HG02759 (cell line): Measurements from ENCODE around the gene GULP1.

Experiments used
- ATAC-seq: cut with Tn5 transposase; IDR thresholded peaks from one replicate; pipeline ENCODE4 v1.9.1; 2021; ENCODE audit warnings: mild to moderate bottlenecking, moderate library complexity; ENCODE audit not compliant: unreplicated experiment

The GULP1 gene

DNA sequence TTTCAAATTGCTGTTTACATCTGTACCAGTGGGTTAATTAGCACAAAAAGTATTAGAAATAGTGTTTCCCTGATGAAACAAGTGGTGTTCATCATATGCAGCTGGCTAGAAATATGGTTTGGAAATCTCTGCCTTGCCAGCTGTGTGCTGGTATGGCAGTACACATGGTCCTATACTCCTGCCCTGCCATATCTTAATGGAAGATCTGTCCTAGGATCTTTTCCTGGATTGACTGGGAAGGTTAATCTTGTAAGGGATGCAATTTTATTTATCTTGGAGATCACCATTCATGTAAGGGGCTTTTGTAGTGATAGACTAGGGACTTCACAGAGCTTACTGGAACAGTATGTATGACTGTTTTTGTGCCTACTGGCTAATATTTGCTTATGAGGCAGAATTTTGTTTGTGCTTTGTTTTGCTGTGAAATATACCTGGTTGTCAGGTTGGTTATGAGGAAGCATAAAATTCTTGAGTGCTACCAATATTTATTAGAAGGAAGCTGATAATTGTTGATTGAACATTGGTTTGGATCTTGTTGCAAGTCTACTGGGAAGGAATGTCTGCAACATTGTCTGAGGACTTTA lies 73.5 kb downstream of the GULP1 start:
- ATAC-seq, result no peak

DNA sequence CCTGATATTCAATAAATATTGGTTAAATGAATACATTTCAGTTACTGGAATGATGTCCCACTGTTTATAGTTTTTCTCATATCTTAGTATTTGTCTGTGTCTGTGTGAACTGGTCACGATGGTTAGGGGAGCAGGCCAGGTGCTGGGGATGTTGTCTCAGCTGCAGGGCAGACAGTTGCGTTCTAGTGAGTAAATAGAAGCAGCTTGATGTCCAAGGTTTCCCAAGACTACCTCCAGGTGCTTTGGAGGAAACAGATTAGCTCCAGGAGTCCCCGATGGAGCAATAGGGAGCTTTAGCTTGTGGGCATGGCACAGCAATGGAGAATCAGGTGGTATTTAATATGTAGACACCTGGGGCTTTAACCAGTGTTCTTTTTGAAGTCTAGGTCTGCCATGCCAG lies 75.5 kb downstream of the GULP1 start:
- no peak for ATAC-seq

DNA sequence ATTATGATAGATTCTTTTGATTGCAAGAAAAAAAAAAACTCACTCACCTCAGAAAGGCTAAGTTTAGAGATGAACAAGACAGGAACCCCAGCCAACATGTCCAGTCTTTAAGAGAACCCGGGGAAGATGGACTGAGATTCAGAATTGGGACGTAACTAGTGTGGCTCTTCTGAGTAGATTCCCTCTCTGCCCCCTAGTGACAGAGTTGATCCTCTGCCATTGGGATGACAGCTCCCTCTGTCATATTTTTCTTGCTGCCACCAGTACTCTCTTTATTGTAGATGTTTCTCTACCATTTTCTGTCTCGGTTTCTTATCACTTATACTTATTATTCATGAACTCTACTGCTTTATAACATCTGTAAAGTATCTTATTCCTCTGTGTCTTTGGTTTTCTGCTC lies 77.7 kb downstream of the GULP1 start:
- peak; percentile 72 for ATAC-seq

DNA sequence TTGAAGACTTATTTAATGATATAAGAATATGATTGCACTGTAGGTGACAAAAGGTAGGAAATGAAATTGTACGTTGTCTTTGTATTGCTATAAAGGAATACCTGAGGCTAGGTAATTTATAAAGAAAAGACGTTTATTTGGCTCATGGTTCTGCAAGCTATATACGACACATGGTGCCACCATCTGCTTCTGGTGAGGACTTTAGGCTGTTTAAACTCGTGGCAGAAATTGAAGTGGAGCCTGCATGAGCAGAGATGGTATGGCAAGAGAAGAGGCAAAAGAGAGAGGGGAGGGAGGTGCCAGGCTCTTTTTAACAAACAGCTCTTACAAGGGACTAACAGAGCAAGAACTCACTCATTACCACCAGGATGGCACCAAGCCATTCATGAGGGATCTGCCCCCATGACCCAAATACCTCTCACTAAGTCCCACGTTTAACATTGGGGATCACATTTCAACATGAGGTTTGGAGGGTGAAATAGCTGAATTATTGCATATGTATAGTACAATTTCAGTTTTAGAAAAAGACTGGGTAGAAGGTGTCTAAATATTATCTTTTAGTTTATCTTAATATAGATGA lies 86.8 kb downstream of the GULP1 start:
- ATAC-seq, result no peak

DNA sequence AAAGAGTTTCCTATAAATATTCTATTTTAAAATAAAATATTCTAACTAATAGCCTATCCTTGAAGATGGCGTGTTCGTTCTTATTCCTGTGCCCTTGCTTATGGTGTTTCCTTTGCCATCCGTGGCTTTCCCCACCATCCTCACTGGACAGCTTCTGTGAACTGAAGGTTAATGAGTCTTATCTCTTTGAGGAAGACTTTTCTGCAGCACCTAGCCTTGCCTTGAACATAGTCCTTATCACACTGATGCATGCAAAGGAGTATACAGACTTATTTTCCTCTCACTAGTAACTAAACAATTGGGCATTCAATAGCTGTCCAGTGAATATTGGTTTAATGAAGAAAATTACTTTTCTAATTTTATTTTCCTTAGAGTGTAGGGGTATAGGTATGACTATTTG lies 88.1 kb downstream of the GULP1 start:
- ATAC-seq, result no peak

DNA sequence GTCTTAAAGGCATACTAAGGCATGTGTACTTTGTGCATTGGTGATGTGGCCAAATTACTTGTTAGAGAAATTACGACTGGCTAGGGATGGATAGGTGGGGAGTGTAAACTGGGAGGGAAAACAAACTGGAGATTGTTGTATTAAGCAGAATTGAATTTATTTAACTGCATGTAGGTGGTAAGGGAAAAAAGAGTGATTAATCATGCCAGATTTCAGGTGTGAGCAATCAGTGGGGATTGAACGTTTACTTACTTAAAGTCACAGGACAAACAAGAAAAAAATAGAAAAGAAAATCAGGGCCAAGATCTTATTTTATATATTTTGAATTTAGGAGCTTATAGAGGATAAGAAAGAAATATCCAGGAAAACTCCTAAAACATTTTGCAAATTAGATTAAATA lies 88.6 kb downstream of the GULP1 start:
- no peak for ATAC-seq

DNA sequence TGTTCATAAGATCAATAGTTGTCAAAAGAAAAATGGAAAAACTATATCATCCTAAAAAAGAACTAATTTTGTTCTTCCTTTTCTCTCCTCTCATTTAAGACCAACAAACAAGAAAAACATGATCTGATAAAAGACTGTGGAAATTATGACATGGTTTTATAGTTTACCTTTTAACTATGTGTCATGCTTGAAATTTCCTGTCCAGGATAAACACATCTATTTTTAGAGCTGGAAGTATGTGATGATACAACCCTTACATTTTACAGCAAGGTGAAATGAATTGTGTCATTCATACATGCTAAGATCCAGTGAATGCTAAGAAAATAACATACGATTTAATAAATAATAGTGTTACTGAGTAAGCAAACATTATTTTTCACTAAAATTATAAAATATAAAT lies 89.9 kb downstream of the GULP1 start:
- ATAC-seq, result no peak

DNA sequence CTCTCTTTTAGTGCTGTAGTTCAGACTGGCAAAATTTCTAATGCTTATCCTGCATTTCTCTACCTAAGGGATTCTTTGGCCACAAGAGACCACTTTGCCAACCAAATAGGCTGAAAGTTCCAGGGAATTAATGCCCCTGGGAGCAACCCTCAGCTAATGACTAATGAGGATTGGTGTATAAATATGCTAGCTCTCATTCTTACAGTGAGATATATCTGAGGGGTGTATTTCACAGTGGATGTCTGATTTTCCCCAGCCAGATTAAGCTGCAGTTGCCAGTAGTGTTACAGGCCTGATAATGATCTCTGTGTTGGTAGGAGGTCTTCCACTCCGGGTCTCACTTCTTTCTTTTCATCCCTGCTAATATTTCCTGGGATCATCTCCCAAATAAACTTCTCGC lies 90.4 kb downstream of the GULP1 start:
- no peak for ATAC-seq

DNA sequence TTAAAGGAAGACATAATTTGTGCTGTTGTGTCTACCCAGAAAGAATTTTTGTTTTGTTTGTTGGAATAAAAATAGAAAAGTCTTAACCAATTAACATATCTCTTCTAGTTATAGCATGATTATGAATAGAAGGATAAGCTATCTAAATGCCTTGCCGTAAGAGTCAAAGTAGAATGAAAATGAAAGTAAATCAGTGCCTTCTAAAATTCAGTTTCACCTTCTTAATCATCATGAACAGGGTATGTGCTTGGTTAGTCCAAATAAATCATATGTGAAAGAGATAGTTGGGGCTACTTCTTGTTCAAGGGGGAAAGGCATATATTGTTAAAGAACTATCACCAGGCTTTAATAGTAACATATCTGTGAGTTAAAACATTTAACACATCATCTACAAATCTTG lies 91.5 kb downstream of the GULP1 start:
- no peak for ATAC-seq

DNA sequence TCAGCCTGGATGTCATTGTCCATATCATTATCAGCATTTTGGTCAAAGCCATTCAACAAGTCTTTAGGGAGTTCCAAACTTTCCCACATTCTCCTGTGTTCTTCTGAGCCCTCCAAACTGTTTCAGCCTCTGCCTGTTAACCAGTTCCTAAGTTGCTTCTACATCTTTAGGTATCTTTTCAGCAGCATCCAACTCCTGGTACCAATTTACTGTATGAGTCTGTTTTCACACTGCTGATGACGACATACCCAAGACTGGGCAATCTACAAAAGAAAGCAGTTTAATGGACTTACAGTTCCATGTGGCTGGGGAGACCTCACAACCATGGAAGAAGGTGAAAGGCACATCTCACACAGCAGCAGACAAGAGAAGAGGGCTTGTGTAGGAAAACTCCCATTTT lies 94.2 kb downstream of the GULP1 start:
- ATAC-seq, result no peak

DNA sequence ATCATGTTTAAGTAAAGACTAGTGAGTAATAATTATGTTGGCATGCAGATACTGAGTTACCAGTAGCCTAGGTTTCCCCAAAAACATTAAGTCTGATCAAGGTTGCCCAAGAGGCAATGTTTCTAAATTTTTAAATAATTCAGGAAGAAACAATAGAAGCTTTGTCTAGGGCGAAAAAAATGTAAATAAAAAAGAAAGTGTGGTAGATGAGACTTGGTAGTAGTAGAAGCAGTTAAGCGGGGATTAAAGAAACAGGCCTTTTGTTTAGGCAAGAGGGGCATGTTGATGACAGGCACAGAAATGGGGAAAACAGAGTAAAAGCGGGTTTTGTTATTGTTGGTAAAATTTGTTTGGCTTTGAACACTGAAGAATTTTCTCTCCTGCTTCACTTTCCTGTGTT lies 97.2 kb downstream of the GULP1 start:
- ATAC-seq, result no peak

DNA sequence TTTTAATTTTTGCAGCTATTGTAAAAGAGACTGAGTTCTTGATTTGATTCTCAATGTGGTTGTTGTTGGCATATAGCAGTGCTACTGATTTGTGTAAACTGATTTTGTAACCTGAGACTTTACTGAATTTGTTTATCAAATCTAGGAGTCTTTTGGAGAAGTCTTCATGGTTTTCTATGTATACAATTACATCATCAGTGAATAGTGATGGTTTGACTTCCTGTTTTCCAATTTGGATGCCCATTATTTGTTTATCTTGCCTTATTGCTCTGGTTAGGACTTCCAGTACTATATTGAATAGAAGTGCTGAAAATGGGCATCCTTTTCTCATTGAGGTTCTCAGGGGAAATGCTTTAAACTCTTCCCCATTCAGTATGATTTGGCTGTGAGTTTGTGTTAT lies 99.7 kb downstream of the GULP1 start:
- no peak for ATAC-seq

DNA sequence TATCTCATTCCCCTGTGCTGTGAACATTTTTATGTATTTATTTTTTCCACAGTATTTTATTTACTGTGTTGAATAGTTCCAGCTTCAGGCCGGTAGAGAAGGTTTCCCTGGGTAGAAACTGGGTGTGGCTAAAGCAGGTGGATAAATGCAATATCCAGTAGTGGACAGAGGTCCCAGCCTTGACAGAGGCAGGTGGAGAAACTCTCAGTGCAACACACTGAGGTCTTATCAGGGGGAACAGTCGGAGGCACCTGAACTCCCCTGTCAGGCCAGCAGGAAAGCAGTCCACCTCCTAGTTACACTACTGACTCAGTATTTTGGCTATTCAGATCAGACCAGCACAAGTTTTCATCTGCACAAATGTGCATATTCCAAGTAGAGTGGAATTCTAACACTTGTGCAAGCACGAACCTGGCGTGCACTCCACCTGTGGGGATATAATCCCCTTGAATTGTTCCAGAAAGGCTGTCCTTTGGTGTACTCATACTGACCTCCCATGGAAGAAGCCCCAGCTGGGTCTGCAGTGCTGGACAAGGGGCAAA lies 103.3 kb downstream of the GULP1 start:
- no peak for ATAC-seq

DNA sequence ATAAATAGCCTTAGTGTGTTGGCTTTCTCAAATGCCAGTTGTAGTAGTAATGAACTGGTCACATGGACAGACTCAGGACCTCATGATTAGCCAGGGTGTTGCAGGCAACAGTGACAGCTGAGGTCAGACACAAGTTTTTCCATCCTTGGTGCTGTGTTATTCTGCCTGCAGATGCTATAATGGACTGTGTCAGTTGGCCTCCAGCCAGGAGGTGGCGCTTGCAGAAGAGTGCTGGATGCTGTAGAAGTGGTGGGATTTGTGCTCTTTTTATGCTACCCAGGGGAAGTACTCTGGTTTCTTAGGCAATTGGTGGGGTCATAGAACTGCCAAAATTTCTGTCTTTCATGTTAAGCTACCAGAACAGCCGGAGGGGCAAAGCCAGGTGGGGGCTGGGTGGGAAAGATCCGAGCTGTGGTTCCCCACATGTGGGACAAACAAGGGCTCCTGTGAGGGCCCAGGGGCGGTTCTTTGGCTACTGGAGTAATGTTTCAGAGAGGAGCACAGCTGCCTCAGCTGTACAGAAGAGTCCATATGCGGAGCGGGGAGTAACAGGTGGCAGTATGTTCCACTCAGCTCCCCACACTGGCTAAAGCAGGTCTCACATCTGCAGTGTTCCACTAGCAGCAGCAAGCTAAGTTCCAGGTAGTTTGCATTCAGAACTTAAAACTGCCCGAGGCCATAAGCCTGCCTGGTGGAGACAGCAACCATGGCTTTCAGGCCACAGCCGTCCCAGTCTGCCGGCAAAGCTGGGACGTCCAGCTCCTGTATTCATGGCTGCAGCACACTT lies 104.4 kb downstream of the GULP1 start:
- no peak for ATAC-seq

DNA sequence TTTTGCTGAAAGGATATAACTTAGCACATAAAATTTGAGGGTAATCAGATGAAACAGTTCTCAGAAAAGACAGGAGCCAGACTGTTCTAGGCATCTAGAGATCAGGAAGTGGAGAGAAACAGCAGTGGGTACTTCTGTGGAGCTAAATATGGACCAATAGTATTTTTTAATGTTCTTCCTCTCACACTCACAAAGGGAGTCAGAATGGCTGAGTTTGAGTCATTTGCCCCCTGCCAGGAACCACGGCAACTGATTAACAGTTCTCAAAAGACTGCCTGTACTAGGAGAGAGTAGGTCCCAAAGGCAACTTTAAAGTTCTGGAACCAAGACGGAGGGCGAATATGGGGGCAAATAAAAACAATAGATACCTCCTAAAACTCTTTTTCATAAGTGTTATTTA lies 107.5 kb downstream of the GULP1 start:
- no peak for ATAC-seq

DNA sequence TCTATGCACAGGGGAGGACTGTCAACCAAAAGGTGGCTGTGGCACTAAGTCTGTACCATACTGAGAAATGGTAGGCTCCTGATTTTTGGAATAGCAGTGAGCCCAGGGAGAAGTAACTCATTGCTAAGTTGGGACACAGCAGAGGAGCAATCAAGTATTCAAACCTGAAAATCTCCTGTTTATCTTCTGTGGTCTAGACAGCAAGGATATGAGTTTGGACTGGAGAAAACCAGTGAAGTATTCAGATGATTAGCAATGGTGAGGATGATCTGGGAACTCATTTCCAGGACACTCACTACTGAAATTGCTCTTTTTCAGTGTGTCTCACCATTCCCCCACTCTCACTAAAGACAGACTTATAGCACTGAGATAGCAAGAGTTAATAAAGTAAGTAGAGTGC lies 112.0 kb downstream of the GULP1 start:
- ATAC-seq, result no peak

DNA sequence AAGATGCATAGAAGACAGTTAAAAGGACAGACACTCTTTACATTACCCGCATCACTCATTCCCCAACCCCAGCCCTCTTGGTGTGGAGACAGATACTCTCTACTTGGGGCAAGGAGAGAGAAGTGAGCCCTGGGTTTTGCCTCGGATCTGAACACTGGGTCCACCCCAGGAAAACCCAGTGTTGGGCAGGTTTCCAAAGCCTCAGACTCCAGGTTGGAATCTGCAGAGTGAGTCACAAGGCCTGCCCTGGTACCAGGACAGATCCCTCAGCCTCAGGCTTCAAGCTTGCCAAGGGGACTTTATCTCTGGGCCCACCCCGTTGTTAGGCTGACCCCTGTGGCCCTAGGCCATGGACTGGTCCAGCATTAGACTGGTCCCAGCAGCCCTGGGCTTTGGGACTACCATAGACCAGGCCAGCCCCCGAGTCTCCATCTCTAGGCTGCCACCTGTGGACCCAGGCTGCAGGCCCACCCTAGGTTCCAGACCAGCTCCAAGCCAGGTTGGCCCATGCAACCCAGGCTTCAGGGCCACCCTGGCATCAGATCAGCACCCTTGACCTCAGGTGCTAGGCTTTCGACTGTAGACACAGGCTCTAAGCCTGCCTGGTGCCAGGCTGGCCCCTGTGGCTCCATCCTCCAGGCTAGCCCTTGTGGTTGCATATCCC lies 112.8 kb downstream of the GULP1 start:
- no peak for ATAC-seq

DNA sequence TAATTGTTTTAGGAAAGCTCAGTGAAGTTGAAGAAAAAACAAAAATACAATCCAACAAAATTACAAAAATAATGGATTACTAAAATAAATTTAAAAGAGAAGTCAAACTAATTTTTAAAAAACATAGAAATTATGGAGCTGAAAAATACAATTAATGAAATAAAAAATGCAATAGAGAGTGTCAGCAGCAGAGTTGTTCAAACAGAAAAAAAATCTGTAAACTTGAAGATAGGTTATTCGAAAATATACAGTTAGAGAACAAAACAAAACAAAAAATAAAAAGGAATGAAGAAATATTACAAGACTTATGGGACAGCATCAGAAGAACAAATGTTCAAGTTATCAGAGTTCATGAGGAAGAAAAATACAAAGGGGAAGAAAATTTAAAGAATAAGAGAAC lies 114.7 kb downstream of the GULP1 start:
- ATAC-seq, result no peak

DNA sequence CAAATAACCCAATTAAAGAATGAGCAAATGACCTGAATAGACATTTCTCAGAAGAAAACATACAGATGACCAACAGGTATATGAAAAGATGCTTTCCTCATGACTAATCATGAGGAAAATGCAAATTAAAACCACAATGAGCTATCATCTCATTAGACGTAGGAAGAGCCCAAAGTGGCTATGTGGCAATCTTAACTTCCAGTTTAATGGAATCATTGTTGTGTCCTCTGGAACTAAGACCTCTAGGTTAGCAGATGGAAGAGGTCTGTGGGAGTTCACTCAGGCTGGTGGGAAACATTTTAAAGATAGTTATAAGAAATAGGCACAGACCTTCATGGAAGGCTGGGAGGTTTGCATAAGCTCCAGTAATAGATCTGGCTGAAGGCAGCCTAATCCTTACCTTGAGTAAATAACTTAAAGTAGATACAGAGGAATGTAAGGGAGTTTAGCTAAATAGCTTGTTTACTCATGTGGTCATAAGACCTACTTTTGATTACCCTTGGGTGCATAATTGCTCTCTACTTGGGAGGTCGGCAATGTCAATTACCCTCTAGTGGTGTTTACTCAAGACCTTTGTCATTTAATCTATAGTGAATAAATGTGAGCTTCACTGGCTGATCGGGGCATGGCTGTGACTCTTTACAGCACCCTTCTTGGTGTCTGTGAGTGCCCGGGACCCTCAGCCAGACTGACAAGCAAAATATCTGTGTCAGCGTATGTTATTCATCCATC lies 119.0 kb downstream of the GULP1 start:
- no peak for ATAC-seq

DNA sequence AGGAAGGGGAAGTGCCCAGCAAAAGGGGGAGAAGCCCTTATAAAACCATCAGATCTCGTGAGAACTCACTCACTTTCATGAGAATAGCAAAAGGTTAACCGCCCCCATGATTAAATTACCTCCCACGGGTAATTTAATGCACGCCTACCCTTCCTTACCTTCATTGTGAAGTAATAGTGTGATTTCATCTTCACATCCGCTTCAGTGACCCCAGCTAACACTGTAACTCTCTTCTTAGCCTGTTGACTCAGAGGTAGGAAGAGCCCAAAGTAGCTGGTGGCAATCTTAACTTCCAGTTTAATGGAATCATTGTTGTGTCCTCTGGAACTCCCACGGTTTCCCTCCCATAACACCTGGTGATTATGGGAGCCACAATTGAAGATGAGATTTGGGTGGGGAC lies 120.5 kb downstream of the GULP1 start:
- ATAC-seq, result no peak

DNA sequence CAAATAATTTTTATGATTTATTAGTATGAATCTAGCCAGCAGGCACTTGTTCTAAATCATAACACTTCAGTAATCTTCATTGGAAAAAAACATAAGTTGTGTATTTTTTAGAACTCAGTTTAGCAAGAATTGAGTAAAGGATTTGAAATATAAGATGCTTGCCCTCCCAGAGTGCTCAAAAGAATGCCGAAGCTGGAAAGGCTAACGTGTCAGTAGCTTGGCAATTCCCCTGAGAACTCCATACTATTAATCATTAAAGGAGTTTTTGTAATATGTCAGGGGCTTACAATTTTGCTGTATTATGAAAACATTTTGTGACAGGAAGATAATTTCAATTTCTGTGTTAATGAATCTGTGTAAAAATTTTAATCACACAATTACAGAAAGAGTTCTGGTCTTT lies 122.7 kb downstream of the GULP1 start:
- no peak for ATAC-seq
